Measurements from ENCODE around the gene ACAT2.
A peak's percentile ranks its signal among the peaks of the same experiment; 100 is the strongest.
"Not testable (repeated sequence)": the region's sequence is repeated elsewhere in the genome, so short reads cannot be mapped to it uniquely, and the experiment has no call there.

ACAT2 gene

DNA sequence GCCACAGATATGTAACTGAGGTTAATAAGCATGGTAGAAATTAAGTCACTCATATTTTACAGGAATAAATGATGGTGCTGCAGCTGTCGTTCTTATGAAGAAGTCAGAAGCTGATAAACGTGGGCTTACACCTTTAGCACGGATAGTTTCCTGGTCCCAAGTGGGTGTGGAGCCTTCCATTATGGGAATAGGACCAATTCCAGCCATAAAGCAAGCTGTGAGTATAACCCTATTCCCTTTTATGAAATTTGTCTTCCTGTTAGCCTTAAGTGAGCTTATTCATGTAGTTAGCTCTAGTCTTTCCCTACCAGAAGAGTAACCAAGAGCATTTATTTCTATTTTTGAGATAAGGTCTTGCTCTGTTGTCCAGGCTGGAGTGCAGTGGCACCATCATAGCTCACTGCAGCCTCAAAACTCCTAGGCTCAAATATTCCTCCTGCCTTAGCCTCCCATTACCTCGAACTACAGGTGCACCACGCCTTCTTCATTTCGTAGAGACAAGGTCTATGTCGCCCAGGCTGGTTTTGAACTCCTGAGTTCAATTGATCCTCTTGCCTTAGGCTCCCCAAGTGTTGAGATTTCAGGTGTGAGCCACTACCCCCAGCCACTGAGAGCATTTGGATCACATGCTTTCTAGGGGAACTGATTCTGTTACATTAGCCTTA lies 15.5 kb downstream of the ACAT2 start:
- Mint-ChIP-seq H3K4me3 (no peak overlapping the region), H3K36me3 (peaks cover 7% of the 10 kb centered on the region), H3K4me1 (ENCODE audit: low read depth) (peaks cover 11% of the 10 kb centered on the region)

GRCh38 chr6:159778131-159778530 lies 16.3 kb downstream of the ACAT2 start:
- H3K36me3 Mint-ChIP-seq: peaks cover 11% of the 10 kb centered on the region

More for the DNA sequence above, 15.5 kb downstream of the ACAT2 start:
- Mint-ChIP-seq H3K27me3 (no peaks in the 10 kb centered on the region), H3K27ac (peak overlapping the region; percentile 54), H3K9me3 (ENCODE audit: low read depth) (no peaks in the 10 kb centered on the region)

DNA sequence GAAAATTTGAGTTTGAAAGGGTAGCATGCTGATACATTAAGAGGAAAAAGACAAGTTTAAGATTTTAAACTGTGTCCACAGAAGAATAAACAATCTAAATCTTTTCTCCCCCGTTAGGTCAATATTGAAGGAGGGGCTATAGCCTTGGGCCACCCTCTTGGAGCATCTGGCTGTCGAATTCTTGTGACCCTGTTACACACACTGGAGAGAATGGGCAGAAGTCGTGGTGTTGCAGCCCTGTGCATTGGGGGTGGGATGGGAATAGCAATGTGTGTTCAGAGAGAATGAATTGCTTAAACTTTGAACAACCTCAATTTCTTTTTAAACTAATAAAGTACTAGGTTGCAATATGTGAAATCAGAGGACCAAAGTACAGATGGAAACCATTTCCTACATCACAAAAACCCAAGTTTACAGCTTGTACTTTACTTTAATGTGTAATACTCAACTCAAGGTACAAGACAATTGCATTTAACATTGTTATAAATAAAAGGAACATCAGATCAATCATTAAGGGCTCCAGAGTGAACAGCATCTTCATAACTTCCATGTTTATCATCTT lies 16.8 kb downstream of the ACAT2 start:
- peak overlapping the region; percentile 71 for H3K27ac Mint-ChIP-seq
- no peak overlapping the region for H3K4me3 Mint-ChIP-seq
- H3K9me3 Mint-ChIP-seq (ENCODE audit: low read depth): no peaks in the 10 kb centered on the region
- H3K4me1 Mint-ChIP-seq (ENCODE audit: low read depth): peaks cover 21% of the 10 kb centered on the region
- H3K27me3 Mint-ChIP-seq: no peaks in the 10 kb centered on the region
- peaks cover 11% of the 10 kb centered on the region for H3K36me3 Mint-ChIP-seq

More at GRCh38 chr6:159778131-159778530, 16.3 kb downstream of the ACAT2 start:
- no peak overlapping the region for H3K4me3 Mint-ChIP-seq
- H3K4me1 Mint-ChIP-seq (ENCODE audit: low read depth): peaks cover 19% of the 10 kb centered on the region
- H3K27ac Mint-ChIP-seq: no peak overlapping the region
- H3K27me3 Mint-ChIP-seq: no peaks in the 10 kb centered on the region
- H3K9me3 Mint-ChIP-seq (ENCODE audit: low read depth): no peaks in the 10 kb centered on the region

- peaks cover 56% of the 10 kb centered on the region for H3K4me1 Mint-ChIP-seq (ENCODE audit: low read depth)
- peaks cover 11% of the 10 kb centered on the region for H3K36me3 Mint-ChIP-seq
- H3K9me3 Mint-ChIP-seq (ENCODE audit: low read depth): no peaks in the 10 kb centered on the region
- H3K27ac Mint-ChIP-seq: peak overlapping the region; percentile 74
- H3K4me3 Mint-ChIP-seq: peak overlapping the region; percentile 98
- H3K27me3 Mint-ChIP-seq: no peaks in the 10 kb centered on the region
Observed at GRCh38 chr6:159788276-159788675, 26.4 kb downstream of the ACAT2 start.

DNA sequence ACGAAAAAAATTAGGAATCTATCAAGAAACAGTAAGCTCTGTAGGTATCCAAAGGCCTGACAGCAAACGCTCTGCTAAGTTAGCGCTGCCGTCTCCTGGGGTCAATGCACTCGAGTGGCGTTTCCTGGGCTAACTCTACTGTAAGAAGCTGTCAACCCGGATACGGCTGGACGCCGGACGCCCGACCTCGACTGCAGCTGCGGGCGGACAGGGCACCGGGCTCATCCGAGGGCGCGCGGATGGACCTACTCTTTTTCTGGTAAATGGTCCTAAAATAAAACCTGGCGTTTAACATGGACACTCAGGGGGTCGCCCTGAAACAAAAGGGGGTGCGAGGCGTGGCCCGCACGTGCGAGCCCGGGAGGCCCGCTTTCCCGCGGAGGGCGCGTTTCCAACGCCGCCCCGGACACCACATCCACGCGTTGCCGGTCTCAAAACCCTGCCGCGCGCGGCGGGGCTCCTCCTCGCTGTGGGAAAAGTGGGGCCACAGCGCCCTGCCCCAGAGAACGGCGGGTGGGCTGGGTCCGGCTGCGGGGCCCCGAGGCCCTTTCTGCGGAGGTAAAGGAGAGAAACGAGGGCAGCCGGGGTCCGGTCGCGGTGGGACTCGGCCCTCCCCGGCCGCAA lies 27.0 kb downstream of the ACAT2 start:
- no peaks in the 10 kb centered on the region for H3K27me3 Mint-ChIP-seq
- no peaks in the 10 kb centered on the region for H3K9me3 Mint-ChIP-seq (ENCODE audit: low read depth)
- H3K36me3 Mint-ChIP-seq: peaks cover 11% of the 10 kb centered on the region
- peak overlapping the region; percentile 98 for H3K4me3 Mint-ChIP-seq
- H3K4me1 Mint-ChIP-seq (ENCODE audit: low read depth): peaks cover 56% of the 10 kb centered on the region
- H3K27ac Mint-ChIP-seq: peak overlapping the region; percentile 98

- Mint-ChIP-seq H3K36me3 (peaks cover 13% of the 10 kb centered on the region), H3K9me3 (ENCODE audit: low read depth) (no peaks in the 10 kb centered on the region), H3K4me1 (ENCODE audit: low read depth) (peaks cover 60% of the 10 kb centered on the region), H3K4me3 (peak within 1 kb of the TSS; percentile 98), H3K27ac (peak within 1 kb of the TSS; percentile 98), H3K27me3 (no peaks in the 10 kb centered on the region)
Observed at GRCh38 chr6:159789377-159790148, 27.7 kb downstream of the ACAT2 start, which contains the start of gene TCP1. TCP1 (minus strand) TSS chr6:159789602; CDS start chr6:159789468, 134 bp downstream.

DNA sequence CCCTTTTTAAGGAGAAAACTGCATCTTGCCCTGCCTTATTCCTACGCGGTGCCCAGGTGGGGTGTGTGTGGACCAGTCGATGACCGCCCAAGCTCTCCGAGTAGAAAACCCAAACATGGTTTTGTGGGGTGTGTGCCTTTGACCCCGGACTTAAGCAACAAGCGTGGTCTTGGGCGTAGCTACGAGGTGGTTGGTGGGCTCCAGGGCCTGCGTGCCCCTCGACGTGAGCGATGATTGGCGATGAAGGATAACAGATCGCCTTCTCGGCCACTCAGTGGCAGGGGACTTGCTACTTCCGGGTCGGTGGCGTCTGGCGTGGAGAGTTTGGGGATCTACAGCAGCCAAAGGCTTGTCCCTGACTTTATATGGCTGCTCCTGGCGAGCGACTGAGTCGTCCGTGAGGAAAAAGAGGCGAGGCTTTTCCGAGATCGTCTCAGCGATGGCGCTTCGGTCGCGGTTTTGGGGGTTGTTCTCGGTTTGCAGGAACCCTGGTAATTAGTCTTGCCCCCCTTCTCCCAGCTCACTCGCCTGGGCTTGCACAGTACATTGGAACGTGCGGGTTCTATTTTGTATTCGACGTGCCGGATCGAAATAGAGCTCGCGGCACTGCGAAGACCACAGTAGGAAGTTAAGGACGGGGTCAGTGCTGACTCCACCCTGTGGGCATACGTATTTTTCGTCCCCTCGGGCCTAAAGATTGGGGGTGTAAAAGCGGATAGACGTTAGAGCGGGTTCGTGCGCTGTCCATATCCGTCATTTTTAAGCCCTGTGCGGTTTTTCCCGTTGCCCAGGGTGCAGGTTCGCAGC lies 28.5 kb downstream of the ACAT2 start, which contains the start of gene MRPL18:
TSS of gene MRPL18 (plus strand) at position 319 of the 807 bp plus-strand sequence. CDS start at position 440, 121 bp downstream.
- Mint-ChIP-seq H3K9me3 (ENCODE audit: low read depth) (no peaks in the 10 kb centered on the region), H3K4me3 (peak within 1 kb of the TSS; percentile 98), H3K27me3 (no peaks in the 10 kb centered on the region), H3K4me1 (ENCODE audit: low read depth) (peaks cover 60% of the 10 kb centered on the region), H3K36me3 (peaks cover 13% of the 10 kb centered on the region), H3K27ac (peak within 1 kb of the TSS; percentile 98)

- Mint-ChIP-seq H3K4me3 (peak overlapping the region; percentile 98), H3K36me3 (peaks cover 13% of the 10 kb centered on the region), H3K27ac (peak overlapping the region; percentile 98), H3K9me3 (ENCODE audit: low read depth) (no peaks in the 10 kb centered on the region), H3K4me1 (ENCODE audit: low read depth) (peaks cover 56% of the 10 kb centered on the region), H3K27me3 (no peaks in the 10 kb centered on the region)
Observed at GRCh38 chr6:159790956-159791598, 29.2 kb downstream of the ACAT2 start.

- H3K4me3 Mint-ChIP-seq; H3K9me3 Mint-ChIP-seq (ENCODE audit: low read depth); H3K36me3 Mint-ChIP-seq; H3K27me3 Mint-ChIP-seq: not testable (repeated sequence)
- Mint-ChIP-seq H3K4me1 (ENCODE audit: low read depth) (peaks cover 58% of the 10 kb centered on the region), H3K27ac (peak overlapping the region; percentile 43)
Observed at GRCh38 chr6:159794976-159795375, 33.1 kb downstream of the ACAT2 start.

- H3K4me1 Mint-ChIP-seq (ENCODE audit: low read depth): peaks cover 44% of the 10 kb centered on the region
- no peaks in the 10 kb centered on the region for H3K27me3 Mint-ChIP-seq
- peaks cover 2% of the 10 kb centered on the region for H3K36me3 Mint-ChIP-seq
- no peak overlapping the region for H3K4me3 Mint-ChIP-seq
- H3K27ac Mint-ChIP-seq: peak overlapping the region; percentile 70
- H3K9me3 Mint-ChIP-seq (ENCODE audit: low read depth): no peaks in the 10 kb centered on the region
Observed at GRCh38 chr6:159797554-159797953, 35.7 kb downstream of the ACAT2 start.

DNA sequence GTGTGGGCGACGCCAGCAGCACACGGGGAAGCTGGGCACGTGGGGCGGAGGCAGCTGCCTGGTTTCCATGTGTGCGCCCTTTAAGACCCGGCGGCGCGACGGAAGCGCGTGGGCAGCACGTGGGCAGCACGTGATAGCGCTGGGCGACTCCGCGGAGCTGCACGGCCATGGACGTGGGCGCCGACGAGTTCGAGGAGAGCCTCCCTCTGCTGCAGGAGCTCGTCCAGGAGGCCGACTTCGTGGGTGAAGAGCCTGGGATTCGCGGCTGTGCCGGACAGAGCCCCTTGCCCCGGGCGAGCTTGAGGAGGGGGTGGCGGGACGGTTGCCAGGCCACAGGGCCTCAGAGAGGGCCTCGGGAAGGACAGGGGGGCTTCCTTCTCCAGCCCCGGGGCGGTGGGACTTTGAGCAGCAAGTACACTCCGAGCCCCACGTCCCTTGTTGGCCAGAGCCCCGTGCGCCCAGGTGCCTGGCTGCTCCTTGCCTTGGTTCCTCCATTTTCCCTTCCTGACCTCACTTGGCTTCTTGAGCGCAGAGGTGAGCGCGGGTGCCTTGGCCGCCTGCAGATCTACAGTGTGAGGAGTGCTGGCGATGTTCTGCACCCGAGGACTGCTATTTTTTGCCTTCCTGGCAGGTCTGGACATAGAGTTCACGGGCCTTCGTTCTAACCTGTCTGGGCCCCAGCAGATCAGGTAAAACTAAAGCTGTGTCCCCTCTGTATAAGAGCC lies 38.5 kb downstream of the ACAT2 start, which contains the start of gene PNLDC1:
TSS of gene PNLDC1 (plus strand) at position 136 of the 725 bp plus-strand sequence. CDS start at position 168, 32 bp downstream.
- H3K27me3 Mint-ChIP-seq: no peaks in the 10 kb centered on the region
- no peaks in the 10 kb centered on the region for H3K36me3 Mint-ChIP-seq
- H3K27ac Mint-ChIP-seq: peak within 1 kb of the TSS; percentile 13
- H3K4me1 Mint-ChIP-seq (ENCODE audit: low read depth): peaks cover 26% of the 10 kb centered on the region
- H3K4me3 Mint-ChIP-seq: no peak within 1 kb of the TSS
- H3K9me3 Mint-ChIP-seq (ENCODE audit: low read depth): no peaks in the 10 kb centered on the region

DNA sequence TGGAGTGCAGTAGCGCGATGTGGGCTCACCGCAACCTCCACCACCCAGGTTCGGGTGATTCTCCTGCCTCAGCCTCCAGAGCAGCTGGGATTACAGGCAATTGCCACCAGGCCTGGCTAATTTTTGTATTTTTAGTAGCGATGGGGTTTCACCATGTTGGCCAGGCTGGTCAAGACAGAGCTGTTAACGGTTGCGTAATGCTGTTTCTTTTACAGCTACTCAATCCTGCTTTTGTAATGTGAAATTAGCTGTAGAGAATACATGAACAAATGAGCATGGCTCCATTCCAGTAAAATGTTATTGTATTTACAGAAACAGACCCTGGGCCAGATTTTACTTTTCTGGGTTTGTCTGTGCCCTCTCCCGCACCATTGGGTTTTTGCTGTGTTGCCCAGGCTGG lies 40.1 kb downstream of the ACAT2 start:
- Mint-ChIP-seq H3K4me1 (ENCODE audit: low read depth) (peaks cover 16% of the 10 kb centered on the region), H3K27me3 (no peaks in the 10 kb centered on the region), H3K9me3 (ENCODE audit: low read depth) (no peaks in the 10 kb centered on the region), H3K4me3 (no peak overlapping the region), H3K36me3 (peaks cover 3% of the 10 kb centered on the region), H3K27ac (peak overlapping the region; percentile 22)

- Mint-ChIP-seq H3K27me3 (no peaks in the 10 kb centered on the region), H3K36me3 (peaks cover 4% of the 10 kb centered on the region), H3K4me1 (ENCODE audit: low read depth) (no peaks in the 10 kb centered on the region), H3K4me3 (no peak overlapping the region), H3K27ac (no peak overlapping the region), H3K9me3 (ENCODE audit: low read depth) (no peaks in the 10 kb centered on the region)
Observed at GRCh38 chr6:159804504-159804903, 42.7 kb downstream of the ACAT2 start.

Measured in activated naive CD8-positive, alpha-beta T cell (primary cell).